Mucosa of rectum (tissue), 2 donors: ENCODE measurements around the gene EIF3F.
A peak's percentile ranks its signal among the peaks of the same experiment; 100 is the strongest.

ENCODE experiments used
- H3K27ac ChIP-seq, 2 donors: one replicate each; pipeline ENCODE4 v1.7.0; 2013; ENCODE audit warnings: inconsistent platforms in 2 of 2, low read depth in 2 of 2, low read length in 2 of 2
- H3K27me3 ChIP-seq, 2 donors: one replicate each; pipeline ENCODE4 v1.7.0; 2013; ENCODE audit warnings: low read length in 2 of 2; ENCODE audit not compliant: control insufficient read depth in 2 of 2, insufficient read depth in 2 of 2
- H3K36me3 ChIP-seq, 2 donors: one replicate each; pipeline ENCODE4 v1.7.0; 2013; ENCODE audit warnings: low read length in 2 of 2; ENCODE audit not compliant: control insufficient read depth in 2 of 2, insufficient read depth in 2 of 2
- H3K4me1 ChIP-seq, 2 donors: one replicate each; pipeline ENCODE4 v1.7.0; 2013; ENCODE audit warnings: low read length in 2 of 2, mild to moderate bottlenecking in 1 of 2; ENCODE audit not compliant: control insufficient read depth in 2 of 2, insufficient read depth in 2 of 2
- H3K4me3 ChIP-seq, 2 donors: one replicate each; pipeline ENCODE4 v1.7.0; 2013; ENCODE audit warnings: low read length in 2 of 2
- H3K9ac ChIP-seq, 2 donors: one replicate each; pipeline ENCODE4 v1.7.0; 2013; ENCODE audit warnings: low read length in 2 of 2, low read depth in 1 of 2, mild to moderate bottlenecking in 1 of 2
- H3K9me3 ChIP-seq, 2 donors: one replicate each; pipeline ENCODE4 v1.7.0; 2013; ENCODE audit warnings: low read length in 2 of 2; ENCODE audit not compliant: control insufficient read depth in 2 of 2
- donor health status: healthy.
- donor health status: Normal muscosa, but diverticular disease.

The EIF3F gene, protein sequence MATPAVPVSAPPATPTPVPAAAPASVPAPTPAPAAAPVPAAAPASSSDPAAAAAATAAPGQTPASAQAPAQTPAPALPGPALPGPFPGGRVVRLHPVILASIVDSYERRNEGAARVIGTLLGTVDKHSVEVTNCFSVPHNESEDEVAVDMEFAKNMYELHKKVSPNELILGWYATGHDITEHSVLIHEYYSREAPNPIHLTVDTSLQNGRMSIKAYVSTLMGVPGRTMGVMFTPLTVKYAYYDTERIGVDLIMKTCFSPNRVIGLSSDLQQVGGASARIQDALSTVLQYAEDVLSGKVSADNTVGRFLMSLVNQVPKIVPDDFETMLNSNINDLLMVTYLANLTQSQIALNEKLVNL

DNA sequence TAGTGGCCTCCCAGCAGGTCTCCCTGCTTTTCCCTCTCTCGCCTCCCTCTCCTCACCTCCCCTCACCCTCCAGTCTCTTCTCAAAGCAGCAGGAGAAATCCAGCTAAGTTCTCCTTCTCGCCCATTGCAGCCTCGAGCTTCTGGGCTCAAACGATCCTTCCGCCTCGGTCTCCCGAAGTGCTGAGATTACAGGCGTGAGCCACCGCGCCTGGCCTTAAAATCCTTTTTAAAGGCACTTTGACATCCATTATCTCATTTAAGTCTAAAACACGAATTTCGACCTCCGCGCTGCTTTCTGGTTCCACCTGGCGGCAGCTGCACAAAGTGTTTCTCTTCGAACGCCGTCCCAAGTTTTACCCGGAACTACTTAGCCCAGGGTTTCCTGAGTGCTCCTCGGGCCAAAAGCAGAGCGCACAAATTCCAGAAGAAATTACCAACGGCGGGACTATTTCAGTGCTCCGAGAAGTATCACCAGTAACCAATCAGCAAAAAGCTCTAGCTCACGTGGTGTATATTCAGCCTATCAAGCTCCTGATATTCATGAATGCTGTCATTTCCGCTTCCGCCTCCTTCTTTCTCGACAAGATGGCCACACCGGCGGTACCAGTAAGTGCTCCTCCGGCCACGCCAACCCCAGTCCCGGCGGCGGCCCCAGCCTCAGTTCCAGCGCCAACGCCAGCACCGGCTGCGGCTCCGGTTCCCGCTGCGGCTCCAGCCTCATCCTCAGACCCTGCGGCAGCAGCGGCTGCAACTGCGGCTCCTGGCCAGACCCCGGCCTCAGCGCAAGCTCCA is at the start of gene EIF3F:
Gene EIF3F, plus strand, starts transcription at position 570 of the 792 bp plus-strand sequence. Its CDS starts 16 bp downstream, at position 586.
- no peaks in the 10 kb centered on the region for H3K9me3 ChIP-seq
- no peaks in the 10 kb centered on the region for H3K27me3 ChIP-seq
- peaks cover 8 to 15% of the 10 kb centered on the region in 2 donors for H3K36me3 ChIP-seq
- H3K9ac ChIP-seq, result peak within 1 kb of the TSS; percentile 63 to 82
- H3K4me3 ChIP-seq, result peak within 1 kb of the TSS; percentile 77 to 91
- H3K4me1 ChIP-seq, result peaks cover 17% of the 10 kb centered on the region in 2 donors
- peak within 1 kb of the TSS in 1 of 2 donors; percentile 33 for H3K27ac ChIP-seq

DNA sequence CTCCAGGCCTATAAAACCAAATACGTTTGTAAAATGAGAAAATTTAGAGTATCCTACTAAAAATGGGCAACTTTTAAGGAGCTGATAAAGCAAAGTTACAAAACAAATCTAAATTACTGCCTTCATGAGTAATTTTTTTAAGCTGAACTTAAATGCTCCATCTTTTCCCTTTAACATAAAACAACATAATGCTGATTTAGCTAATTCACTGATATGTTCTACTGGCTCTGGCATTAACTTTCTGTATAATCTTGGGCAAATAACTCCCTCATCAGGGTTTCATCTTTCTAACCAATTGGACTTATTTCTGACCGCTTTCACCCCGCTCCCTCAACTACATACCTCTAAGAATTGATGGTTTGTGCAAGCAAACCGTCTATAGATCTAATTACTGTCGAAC is 46.0 kb upstream of the EIF3F start:
- Histone ChIP-seq H3K4me1 (no peaks in the 10 kb centered on the region), H3K4me3 (no peak overlapping the region), H3K9ac (no peak overlapping the region), H3K9me3 (peaks cover 0 to 5% of the 10 kb centered on the region in 2 donors), H3K27me3 (no peaks in the 10 kb centered on the region), H3K27ac (no peak overlapping the region), H3K36me3 (no peaks in the 10 kb centered on the region)

DNA sequence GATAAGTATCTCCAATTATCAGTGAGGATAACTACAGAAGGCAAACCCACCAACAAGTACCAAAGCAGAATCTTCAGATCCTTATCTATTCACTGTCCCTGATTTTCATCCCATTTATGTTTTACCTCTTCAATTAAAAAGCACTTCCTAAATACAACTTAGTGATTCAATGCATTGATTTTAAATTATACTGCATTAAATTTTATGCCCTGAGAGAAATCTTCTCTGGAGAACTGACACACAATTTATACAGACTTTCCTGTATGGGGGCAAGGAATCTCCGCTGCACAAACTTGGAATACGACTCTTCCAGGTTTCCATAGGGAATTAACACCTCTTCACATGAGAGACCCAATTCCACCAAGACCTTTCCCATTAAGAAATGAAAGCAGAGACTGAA is 45.5 kb upstream of the EIF3F start, which contains the start of gene OR10A3:
Gene OR10A3, minus strand, starts transcription at position 101 of the 400 bp plus-strand sequence. CDS start 2,188 bp downstream, outside the sequence.
- H3K27me3 ChIP-seq, result no peaks in the 10 kb centered on the region
- H3K9me3 ChIP-seq, result peaks cover 0 to 5% of the 10 kb centered on the region in 2 donors
- H3K36me3 ChIP-seq, result no peaks in the 10 kb centered on the region
- no peak within 1 kb of the TSS for H3K4me3 ChIP-seq
- no peak within 1 kb of the TSS for H3K27ac ChIP-seq
- no peak within 1 kb of the TSS for H3K9ac ChIP-seq
- H3K4me1 ChIP-seq, result no peaks in the 10 kb centered on the region

DNA sequence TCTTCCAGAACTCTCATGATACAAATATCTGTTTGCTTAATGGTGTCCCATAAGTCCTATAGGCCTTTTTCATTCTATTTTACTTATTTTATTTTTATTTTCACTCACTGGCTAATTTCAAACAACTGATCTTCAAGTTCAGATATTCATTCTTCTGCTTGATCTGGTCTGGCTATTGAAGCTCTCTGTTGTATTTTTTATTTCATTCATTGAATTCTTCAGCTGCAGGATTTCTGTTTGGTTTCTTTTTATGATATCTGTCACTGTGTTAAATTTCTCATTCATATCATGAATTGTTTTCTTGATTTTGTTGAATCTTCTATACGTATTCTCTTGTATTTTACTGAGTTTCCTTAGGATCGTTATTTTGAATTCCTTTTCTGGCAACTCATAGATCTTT is 43.0 kb upstream of the EIF3F start:
- H3K4me3 ChIP-seq, result no peak overlapping the region
- no peaks in the 10 kb centered on the region for H3K27me3 ChIP-seq
- H3K9me3 ChIP-seq, result peaks cover 0 to 5% of the 10 kb centered on the region in 2 donors
- H3K9ac ChIP-seq, result no peak overlapping the region
- H3K36me3 ChIP-seq, result no peaks in the 10 kb centered on the region
- H3K27ac ChIP-seq, result no peak overlapping the region
- H3K4me1 ChIP-seq, result no peaks in the 10 kb centered on the region

DNA sequence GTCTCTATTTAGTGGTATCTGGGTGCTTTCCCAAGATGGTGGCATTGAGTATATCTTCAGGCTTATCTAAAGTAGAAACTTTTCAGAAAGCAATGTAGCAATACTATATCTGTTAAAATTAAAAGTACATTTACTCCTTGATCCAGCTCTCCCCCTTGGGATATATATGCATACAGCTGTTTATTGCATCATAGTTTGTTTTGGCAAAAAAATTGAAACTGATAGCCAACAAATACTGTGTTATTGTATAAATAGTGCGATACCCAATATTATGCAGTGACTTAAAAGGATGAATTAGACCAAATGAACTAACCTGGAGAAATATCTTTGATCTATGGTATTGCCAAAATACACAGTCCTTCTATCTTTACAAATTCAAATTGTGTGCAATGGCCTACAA is 37.2 kb upstream of the EIF3F start:
- Histone ChIP-seq H3K27me3 (peaks cover 0 to 2% of the 10 kb centered on the region in 2 donors), H3K9ac (no peak overlapping the region), H3K9me3 (peaks cover 0 to 2% of the 10 kb centered on the region in 2 donors), H3K27ac (no peak overlapping the region), H3K4me3 (no peak overlapping the region), H3K36me3 (no peaks in the 10 kb centered on the region), H3K4me1 (no peaks in the 10 kb centered on the region)

DNA sequence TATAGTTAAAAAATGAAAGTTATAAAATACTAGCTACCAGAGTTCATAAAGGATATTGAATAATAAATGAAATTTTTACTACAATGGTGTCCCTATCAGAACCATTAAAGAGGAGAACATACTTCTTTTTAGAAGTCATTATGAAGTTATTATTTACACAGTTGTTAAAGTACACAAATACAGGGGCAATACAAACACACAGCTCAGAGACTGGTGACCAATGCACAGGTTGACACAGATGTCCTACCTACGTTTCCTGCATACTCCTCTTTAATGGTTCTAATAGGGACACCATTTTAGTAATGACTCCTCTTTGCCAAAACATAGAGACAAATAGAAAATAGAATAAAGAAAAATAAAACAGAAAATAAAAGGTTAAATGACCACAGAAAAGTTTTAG is 31.9 kb upstream of the EIF3F start:
- no peak overlapping the region for H3K27ac ChIP-seq
- H3K36me3 ChIP-seq, result no peaks in the 10 kb centered on the region
- no peak overlapping the region for H3K4me3 ChIP-seq
- no peaks in the 10 kb centered on the region for H3K9me3 ChIP-seq
- H3K27me3 ChIP-seq, result peaks cover 0 to 2% of the 10 kb centered on the region in 2 donors
- no peak overlapping the region for H3K9ac ChIP-seq
- no peaks in the 10 kb centered on the region for H3K4me1 ChIP-seq

DNA sequence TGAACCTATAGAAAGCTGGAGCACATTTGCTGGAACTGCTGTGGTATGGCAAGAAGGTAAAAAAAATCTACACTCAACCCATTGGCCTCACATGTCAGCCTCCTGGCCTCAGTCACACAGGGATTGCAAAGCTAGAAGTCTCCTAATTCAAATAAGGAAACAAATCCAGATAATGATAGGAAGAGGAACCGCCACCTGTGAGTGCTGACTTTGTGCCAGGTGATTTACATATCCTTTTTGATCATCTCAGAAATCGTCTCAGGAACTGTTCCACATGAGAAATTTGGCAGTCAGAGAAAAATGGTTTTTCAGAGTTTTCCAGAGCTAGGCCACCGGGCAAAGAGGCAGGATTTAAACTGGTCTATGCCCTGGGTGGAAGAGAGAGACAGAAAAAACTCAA is 22.9 kb upstream of the EIF3F start:
- Histone ChIP-seq H3K36me3 (no peaks in the 10 kb centered on the region), H3K4me1 (no peaks in the 10 kb centered on the region), H3K27me3 (no peaks in the 10 kb centered on the region), H3K9ac (no peak overlapping the region), H3K27ac (no peak overlapping the region), H3K9me3 (no peaks in the 10 kb centered on the region), H3K4me3 (no peak overlapping the region)

DNA sequence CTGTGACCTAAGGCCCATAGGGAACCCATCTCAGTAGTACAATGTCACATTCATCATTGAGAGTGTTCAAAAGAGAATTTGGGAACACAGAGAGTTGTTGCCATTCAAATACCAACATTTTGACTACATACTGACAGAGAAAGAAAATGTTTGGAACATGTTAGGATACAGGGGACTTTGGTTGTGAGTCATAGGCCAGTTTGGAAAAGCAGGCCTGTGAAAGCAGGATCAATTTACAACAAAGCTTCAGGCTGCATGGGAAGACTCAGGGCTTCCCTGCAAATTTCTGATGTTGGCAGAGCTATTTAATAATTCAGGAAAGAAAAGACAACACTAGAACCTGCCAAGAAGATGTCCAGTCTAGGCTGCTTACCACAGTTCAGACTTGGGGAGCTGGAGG is 22.3 kb upstream of the EIF3F start:
- no peaks in the 10 kb centered on the region for H3K4me1 ChIP-seq
- H3K9ac ChIP-seq, result no peak overlapping the region
- H3K4me3 ChIP-seq, result no peak overlapping the region
- H3K36me3 ChIP-seq, result no peaks in the 10 kb centered on the region
- H3K27ac ChIP-seq, result no peak overlapping the region
- no peaks in the 10 kb centered on the region for H3K9me3 ChIP-seq
- no peaks in the 10 kb centered on the region for H3K27me3 ChIP-seq

DNA sequence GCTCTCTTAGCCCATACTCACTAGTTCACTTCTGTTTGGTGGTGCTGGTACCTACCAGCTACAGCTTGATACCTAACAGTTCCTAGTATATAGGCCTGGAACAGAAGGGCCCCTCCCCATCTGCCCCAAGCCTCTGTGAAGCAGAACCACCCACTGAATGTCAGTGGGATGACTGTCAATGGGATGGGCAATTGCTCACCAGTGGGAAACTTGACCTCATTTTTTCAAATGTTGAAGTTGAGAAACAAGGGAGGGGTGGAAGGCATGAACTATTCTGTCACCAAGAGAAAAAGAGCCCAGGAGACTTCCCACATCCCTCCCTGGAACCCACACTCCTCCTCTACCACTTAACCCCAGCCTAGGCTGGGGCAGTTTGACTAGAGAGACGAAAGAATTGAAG is 21.8 kb upstream of the EIF3F start, which contains the start of gene NLRP10:
Gene NLRP10, minus strand, starts transcription at position 62 of the 400 bp plus-strand sequence. CDS start 1,952 bp downstream, outside the sequence.
- H3K4me1 ChIP-seq, result no peaks in the 10 kb centered on the region
- no peak within 1 kb of the TSS for H3K4me3 ChIP-seq
- H3K27ac ChIP-seq, result no peak within 1 kb of the TSS
- no peaks in the 10 kb centered on the region for H3K27me3 ChIP-seq
- H3K9me3 ChIP-seq, result no peaks in the 10 kb centered on the region
- H3K9ac ChIP-seq, result no peak within 1 kb of the TSS
- no peaks in the 10 kb centered on the region for H3K36me3 ChIP-seq

DNA sequence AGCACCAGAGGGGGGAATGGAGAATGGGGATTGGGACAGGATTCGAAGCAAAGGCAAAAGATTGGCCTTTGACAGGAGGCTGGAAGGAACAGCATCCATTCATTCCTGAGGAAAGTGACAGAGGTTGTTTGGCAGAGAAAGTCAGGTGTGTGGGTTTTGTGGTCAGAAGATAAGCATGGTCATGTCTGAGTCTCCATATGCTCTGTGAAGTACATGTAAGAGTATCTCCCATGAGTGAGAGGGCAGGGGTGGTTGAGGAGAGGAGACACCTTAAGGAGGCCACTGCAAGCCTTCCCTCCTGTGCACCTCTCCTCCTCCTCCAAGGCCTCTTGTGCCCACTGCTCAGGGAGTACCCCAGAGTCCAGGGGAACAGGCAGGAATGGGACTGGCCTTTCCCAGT is 20.0 kb upstream of the EIF3F start:
- Histone ChIP-seq H3K36me3 (no peaks in the 10 kb centered on the region), H3K9ac (no peak overlapping the region), H3K27ac (no peak overlapping the region), H3K4me1 (no peaks in the 10 kb centered on the region), H3K4me3 (no peak overlapping the region), H3K9me3 (no peaks in the 10 kb centered on the region), H3K27me3 (no peaks in the 10 kb centered on the region)
